Central memory CD8-positive, alpha-beta T cell (primary cell): Measurements from ENCODE around the gene METTL26.

Experiments used
- ATAC-seq: fragments of 150-1000 bp; cut with Tn5 transposase; replicated peaks from 2 replicates; pipeline ENCODE4 v1.10.0; 2022; ENCODE audit warnings: mild to moderate bottlenecking, moderate FRiP score, moderate number of reproducible peaks; ENCODE audit not compliant: poor library complexity, severe bottlenecking; ENCODE audit errors: extremely low read depth
- DNase-seq, 2 donors: peaks; one replicate each; pipeline ENCODE4 v3.0.0; 2021; ENCODE audit warnings: low spot score in 2 of 2
- H3K27ac Mint-ChIP-seq: one replicate; pipeline ENCODE4 v1.8.0; 2022; ENCODE audit warnings: low read depth, mild to moderate bottlenecking, moderate library complexity, mixed read lengths
- H3K27me3 Mint-ChIP-seq: one replicate; pipeline ENCODE4 v1.8.0; 2022; ENCODE audit warnings: mixed read lengths
- H3K36me3 Mint-ChIP-seq: one replicate; pipeline ENCODE4 v1.8.0; 2022; ENCODE audit warnings: mild to moderate bottlenecking, moderate library complexity, mixed read lengths; ENCODE audit not compliant: insufficient read depth
- H3K4me1 Mint-ChIP-seq: one replicate; pipeline ENCODE4 v1.8.0; 2022; ENCODE audit warnings: mixed read lengths
- H3K4me3 Mint-ChIP-seq: one replicate; pipeline ENCODE4 v1.8.0; 2022; ENCODE audit warnings: mild to moderate bottlenecking, moderate library complexity, mixed read lengths
- H3K9me3 Mint-ChIP-seq: one replicate; pipeline ENCODE4 v1.8.0; 2022; ENCODE audit warnings: mixed read lengths

Gene METTL26

DNA sequence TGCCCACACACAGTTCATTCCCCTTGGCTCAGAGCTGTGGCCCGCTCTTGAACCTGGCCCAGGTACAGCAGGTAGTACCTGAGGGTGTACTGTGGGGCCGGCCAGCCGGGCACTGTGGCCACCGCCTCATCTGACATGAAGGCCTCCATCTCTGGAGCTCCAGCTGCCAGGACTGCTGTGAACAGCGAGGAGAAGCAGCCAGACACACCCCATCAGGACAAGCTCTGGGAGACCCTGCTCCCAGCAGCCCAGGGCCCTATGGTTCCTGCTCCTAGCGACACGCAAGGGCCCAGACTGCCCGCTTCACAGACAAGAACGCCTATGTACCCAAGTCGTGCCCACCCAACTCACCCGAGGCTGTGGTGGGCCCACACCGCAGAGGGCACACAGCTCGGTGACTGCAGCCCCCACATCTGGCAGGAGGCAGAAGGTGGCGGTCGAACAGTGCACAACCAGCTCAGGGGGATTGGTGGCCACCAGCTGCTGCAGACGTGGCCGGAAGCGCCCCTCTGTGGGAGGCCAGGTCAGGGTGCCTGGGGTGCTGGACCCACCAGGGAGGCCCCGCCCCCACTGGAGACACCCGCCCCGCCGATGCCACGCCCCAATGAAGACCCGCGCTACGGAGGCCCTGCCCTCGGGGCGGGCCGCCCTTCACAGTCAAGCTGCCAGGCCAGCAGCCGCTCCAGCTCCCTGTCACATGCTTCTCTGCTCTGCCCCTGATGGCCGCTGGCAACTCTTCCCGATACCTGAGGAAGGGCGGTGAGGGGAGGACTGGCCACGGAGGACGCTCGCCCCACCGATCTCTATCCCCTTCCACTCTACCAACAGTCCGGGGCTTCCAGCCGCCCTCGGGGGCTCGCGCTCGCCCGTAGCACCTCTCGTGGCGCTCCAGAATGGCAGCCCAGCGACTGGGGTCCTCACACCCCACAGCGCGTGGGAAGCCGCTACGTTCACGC, 43.0 kb upstream of the METTL26 start:
- DNase-seq = no peak
- no peaks in the 10 kb centered on the region for H3K27me3 Mint-ChIP-seq
- ATAC-seq = peak; percentile 9

DNA sequence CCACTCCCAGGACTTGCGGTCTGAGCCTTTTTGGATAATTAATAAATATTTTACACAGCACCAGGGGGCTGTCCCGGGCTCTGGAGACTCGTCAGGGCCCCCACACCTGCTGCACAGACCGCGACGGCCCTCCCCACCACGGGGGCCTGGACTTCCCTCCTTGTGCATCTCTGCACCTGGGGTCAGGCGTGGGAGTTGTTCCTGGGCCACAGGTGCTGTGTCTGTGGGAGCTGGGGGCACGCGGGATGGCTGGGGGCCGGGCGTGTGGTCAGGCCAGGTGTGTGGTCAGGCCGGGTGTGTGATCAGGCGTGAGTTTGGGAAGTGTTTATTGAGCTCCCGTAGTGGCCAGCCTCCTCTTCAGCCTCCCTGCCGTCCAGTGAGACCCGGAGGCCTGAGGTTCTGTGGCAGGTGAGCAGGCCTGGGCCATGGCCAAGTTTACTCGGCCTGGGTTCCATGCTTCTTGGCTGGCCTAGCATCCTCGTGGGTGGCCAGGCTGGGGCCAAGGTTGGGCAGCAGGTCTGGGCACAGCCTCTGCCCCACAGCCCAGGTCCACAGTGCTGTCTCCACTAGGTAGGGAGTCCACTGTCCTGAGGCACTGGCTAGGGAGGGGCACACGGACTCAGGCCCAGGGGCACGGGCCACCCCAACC, 42.2 kb upstream of the METTL26 start:
- no peak overlapping the region for H3K4me3 Mint-ChIP-seq
- H3K27me3 Mint-ChIP-seq = no peaks in the 10 kb centered on the region
- ATAC-seq (no peak), DNase-seq (no peak)
- no peaks in the 10 kb centered on the region for H3K9me3 Mint-ChIP-seq
- H3K27ac Mint-ChIP-seq = no peak overlapping the region
- H3K36me3 Mint-ChIP-seq = peaks cover 24% of the 10 kb centered on the region
- peaks cover 26% of the 10 kb centered on the region for H3K4me1 Mint-ChIP-seq

More for the DNA sequence above, 43.0 kb upstream of the METTL26 start:
- Mint-ChIP-seq H3K4me1 (peaks cover 26% of the 10 kb centered on the region), H3K4me3 (peak overlapping the region; percentile 73), H3K27ac (no peak overlapping the region), H3K36me3 (peaks cover 25% of the 10 kb centered on the region), H3K9me3 (no peaks in the 10 kb centered on the region)

DNA sequence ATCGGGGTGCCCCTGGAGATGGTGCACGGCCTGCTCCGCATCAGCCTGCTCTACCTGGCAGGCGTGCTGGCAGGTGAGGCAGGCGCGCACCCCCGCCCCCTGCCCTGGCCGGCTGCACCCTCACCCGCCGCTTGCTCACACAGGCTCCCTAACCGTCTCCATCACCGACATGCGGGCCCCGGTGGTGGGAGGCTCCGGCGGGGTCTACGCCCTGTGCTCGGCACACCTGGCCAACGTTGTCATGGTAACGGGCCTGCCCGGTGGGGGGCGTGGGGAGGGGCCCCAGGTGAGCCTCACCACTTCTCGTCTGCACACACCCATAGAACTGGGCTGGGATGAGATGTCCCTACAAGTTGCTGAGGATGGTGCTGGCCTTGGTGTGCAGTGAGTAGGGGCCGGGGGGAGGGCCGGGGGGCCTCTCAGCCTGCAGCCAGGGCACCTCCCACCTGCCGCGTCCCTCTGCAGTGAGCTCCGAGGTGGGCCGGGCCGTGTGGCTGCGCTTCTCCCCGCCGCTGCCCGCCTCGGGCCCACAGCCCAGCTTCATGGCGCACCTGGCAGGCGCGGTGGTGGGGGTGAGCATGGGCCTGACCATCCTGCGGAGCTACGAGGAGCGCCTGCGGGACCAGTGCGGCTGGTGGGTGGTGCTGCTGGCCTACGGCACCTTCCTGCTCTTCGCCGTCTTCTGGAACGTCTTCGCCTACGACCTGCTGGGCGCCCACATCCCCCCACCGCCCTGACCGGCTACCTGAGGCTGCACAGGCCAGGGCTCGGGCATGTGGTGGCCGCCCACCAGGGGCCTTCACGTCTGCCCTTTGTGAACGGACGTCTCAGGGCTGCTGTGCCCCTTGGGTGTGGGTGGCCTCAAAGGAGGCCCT, 41.4 kb upstream of the METTL26 start:
- no peaks in the 10 kb centered on the region for H3K27me3 Mint-ChIP-seq
- no peak overlapping the region for H3K4me3 Mint-ChIP-seq
- peaks cover 23% of the 10 kb centered on the region for H3K36me3 Mint-ChIP-seq
- ATAC-seq (no peak), DNase-seq (no peak)
- no peaks in the 10 kb centered on the region for H3K9me3 Mint-ChIP-seq
- H3K27ac Mint-ChIP-seq = no peak overlapping the region
- H3K4me1 Mint-ChIP-seq = peaks cover 24% of the 10 kb centered on the region

DNA sequence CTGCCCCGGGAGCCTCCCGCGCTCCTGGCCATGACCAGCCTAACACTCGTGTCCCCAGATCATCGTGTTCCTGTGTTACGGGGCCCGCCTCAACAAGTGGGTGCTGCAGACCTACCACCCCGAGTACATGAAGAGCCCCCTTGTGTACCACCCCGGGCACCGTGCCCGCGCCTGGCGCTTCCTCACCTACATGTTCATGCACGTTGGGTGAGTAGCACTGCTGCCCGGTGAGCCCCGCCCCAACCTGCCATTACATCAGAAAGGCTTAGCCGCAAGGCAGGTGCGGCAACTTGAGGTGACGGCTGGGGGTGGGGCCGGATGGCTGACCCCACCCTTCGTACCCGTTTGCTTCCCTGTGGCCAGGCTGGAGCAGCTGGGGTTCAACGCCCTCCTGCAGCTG, 40.8 kb upstream of the METTL26 start:
- peaks cover 16% of the 10 kb centered on the region for H3K36me3 Mint-ChIP-seq
- H3K27me3 Mint-ChIP-seq = no peaks in the 10 kb centered on the region
- no peak overlapping the region for H3K27ac Mint-ChIP-seq
- DNase-seq (no peak), ATAC-seq (no peak)
- H3K4me1 Mint-ChIP-seq = peaks cover 19% of the 10 kb centered on the region
- H3K4me3 Mint-ChIP-seq = no peak overlapping the region
- no peaks in the 10 kb centered on the region for H3K9me3 Mint-ChIP-seq

DNA sequence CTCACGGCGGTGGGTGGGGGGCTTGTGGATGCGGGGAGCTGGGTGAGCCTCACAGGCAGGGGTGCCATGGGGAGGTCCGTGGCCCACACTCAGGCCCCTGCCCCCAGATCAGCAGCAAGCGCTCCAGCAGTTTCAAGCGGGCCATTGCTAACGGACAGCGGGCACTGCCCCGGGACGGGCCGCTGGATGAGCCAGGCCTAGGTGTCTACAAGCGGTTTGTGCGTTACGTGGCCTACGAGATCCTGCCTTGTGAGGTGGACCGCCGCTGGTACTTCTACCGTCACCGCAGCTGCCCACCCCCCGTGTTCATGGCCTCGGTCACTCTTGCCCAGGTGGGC, 40.4 kb upstream of the METTL26 start:
- Mint-ChIP-seq H3K36me3 (peaks cover 14% of the 10 kb centered on the region), H3K9me3 (no peaks in the 10 kb centered on the region), H3K4me1 (peaks cover 15% of the 10 kb centered on the region), H3K27ac (no peak overlapping the region), H3K27me3 (no peaks in the 10 kb centered on the region), H3K4me3 (no peak overlapping the region)
- DNase-seq (no peak), ATAC-seq (no peak)

DNA sequence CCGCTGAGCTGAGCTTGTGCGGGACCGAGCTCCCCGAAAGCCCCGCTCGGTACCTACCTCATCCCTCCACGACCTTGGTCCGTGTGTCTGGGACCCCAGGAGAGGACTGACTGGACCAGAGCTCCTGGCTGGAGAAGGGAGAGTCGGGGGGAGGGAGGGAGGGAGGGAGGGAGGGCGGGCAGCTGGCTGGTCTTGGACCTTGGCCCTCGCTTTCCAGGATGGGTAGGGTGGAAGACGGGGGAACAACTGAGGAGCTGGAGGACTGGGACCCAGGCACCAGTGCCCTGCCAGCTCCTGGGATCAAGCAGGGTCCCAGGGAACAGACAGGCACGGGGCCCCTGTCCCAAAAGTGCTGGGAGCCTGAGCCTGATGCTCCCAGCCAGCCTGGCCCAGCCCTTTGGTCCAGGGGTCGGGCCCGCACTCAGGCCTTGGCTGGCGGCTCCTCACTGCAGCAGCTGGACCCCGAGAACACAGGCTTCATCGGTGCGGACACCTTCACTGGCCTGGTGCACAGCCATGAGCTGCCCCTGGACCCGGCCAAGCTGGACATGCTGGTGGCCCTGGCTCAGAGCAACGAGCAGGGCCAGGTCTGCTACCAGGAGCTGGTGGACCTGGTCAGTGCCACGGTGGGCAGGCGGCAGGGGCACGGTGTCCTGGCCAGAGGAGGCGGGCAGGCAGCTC, 39.9 kb upstream of the METTL26 start:
- no peak overlapping the region for H3K4me3 Mint-ChIP-seq

DNA sequence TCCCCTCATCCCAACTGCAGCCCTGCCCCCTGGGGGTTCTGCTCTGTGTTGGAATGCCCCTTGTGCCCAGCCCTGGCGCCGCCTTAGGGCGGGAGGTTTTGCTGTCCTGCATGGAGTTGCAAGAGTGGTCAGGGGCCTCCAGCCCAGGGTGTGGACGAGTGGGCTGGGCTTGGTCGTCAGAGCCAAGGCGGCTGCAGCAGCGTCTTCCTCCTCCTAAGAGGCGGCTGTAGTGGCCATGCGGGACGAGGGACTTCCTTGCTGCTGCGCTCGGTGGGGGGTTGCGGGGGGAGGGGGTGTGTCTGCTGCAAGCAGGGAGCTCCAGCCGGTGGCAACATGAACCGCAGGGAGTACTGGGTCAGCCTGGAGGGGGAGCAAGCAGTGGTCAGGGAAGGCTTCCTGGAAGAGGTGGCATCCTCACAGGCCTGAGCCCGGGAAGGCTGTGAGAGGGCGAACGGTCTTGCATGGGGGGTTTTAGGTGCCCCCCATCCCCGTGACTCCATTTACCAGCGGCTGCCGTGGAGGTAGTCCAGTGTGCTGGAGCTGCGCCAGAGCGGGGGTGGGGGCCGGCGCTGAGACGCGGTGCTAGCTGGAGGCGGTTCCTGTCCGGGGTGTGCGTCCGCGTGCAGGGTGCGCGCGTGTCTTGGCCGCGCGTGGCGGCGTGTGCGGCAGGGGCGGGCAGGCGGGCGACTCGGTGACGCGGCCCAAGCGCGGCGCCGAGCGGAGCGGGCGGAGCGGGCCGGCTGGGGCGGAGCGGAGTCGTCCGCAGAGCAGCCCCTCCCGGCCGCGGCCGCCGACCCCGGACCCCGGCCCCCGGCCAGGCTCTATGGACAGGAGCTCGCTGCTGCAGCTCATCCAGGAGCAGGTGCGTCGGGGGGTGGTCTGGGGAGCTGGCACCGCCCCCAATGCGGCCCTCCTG, 39.1 kb upstream of the METTL26 start, which contains the start of gene RHBDL1:
Gene RHBDL1, plus strand, starts transcription at position 704 of the 916 bp plus-strand sequence. Its CDS starts 120 bp downstream, at position 824.
- no peak within 1 kb of the TSS for H3K27ac Mint-ChIP-seq
- H3K9me3 Mint-ChIP-seq = no peaks in the 10 kb centered on the region
- peaks cover 13% of the 10 kb centered on the region for H3K36me3 Mint-ChIP-seq
- ATAC-seq (no peak), DNase-seq (no peak)
- H3K4me1 Mint-ChIP-seq = peaks cover 9% of the 10 kb centered on the region
- H3K27me3 Mint-ChIP-seq = no peaks in the 10 kb centered on the region
- H3K4me3 Mint-ChIP-seq = peak within 1 kb of the TSS; percentile 50

More for the DNA sequence above, 39.9 kb upstream of the METTL26 start:
- peaks cover 15% of the 10 kb centered on the region for H3K36me3 Mint-ChIP-seq
- H3K27ac Mint-ChIP-seq = no peak overlapping the region
- no peaks in the 10 kb centered on the region for H3K9me3 Mint-ChIP-seq
- no peaks in the 10 kb centered on the region for H3K27me3 Mint-ChIP-seq
- DNase-seq (no peak), ATAC-seq (no peak)
- peaks cover 11% of the 10 kb centered on the region for H3K4me1 Mint-ChIP-seq

DNA sequence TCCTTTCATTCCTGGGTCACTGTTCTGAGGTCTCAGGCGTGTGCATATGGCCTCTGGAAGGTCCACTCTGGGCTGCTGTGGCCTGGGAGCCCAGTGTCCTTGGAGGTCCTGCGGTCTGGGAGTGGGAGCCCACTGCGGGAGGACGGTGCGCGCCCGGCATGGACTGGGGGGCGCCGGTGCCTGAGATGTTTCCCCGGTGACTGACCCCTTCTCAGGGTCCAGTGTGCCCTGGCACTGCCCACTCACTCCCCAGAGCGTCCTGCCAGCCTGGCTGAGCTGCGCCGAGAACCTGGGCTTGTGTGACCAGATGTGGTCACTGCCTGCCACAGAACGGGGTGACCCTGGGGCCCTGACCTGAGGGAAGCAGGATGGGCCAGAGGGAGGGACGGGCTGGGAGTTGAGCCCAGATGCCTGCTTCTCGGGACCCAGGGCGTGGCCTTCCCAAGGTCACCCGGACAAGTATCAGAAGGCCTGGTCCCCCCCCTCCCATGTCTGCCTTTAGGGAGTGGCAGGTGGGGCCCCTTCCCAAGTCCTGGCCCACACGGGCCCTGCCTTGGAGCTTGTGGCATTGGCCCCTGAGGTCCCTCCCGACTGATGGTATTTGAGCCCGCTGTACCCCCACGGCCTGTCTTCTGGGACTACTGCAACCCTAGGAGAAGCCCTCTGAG, 38.2 kb upstream of the METTL26 start:
- H3K27me3 Mint-ChIP-seq = no peaks in the 10 kb centered on the region
- H3K4me1 Mint-ChIP-seq = peaks cover 6% of the 10 kb centered on the region
- DNase-seq (no peak), ATAC-seq (no peak)
- H3K27ac Mint-ChIP-seq = no peak overlapping the region
- H3K4me3 Mint-ChIP-seq = peak overlapping the region; percentile 50
- H3K36me3 Mint-ChIP-seq = peaks cover 14% of the 10 kb centered on the region
- H3K9me3 Mint-ChIP-seq = no peaks in the 10 kb centered on the region

DNA sequence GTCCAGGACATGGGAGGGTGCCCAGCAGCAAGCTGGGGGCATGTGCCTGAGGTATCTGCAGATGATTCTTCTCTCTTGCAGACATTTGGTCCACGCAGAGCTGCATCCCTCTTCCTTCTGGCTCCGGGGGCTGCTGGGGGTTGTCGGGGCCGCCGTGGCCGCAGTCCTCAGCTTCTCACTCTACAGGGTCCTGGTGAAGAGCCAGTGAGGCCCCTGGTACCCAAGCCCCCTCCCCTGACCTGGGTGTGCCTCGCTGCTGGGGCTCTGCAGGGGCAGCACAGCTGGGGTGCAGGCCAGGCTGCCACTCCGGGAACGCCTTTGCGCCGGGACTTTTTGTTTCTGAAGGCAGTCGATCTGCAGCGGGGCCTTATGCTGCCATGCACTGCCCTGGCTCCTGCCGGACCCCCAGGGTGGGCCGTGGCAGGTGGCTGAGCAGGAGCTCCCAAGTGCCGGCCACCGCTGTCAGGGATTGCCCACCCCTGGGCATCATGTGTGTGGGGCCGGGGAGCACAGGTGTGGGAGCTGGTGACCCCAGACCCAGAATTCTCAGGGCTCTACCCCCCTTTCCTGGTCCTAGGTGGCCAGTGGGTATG, 37.4 kb upstream of the METTL26 start:
- H3K9me3 Mint-ChIP-seq = no peaks in the 10 kb centered on the region
- H3K4me3 Mint-ChIP-seq = no peak overlapping the region
- ATAC-seq (no peak), DNase-seq (no peak)
- H3K27ac Mint-ChIP-seq = no peak overlapping the region
- no peaks in the 10 kb centered on the region for H3K27me3 Mint-ChIP-seq
- H3K4me1 Mint-ChIP-seq = peaks cover 6% of the 10 kb centered on the region
- peaks cover 11% of the 10 kb centered on the region for H3K36me3 Mint-ChIP-seq

DNA sequence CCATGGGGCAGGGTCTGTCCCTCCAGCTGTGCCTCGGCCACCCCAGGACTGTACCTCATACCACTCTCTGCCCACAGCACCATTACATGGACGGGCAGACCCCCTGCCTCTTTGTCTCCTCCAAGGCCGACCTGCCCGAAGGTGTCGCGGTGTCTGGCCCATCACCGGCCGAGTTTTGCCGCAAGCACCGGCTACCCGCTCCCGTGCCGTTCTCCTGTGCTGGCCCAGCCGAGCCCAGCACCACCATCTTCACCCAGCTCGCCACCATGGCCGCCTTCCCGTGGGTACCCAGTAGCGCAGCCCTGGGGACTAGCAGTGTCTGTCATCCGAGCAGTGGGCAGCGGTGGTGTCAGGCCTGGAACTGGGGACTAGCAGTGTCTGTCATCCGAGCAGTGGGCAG, 36.7 kb upstream of the METTL26 start:
- Mint-ChIP-seq H3K4me1 (peaks cover 6% of the 10 kb centered on the region), H3K4me3 (no peak overlapping the region), H3K9me3 (no peaks in the 10 kb centered on the region), H3K36me3 (peaks cover 11% of the 10 kb centered on the region), H3K27me3 (no peaks in the 10 kb centered on the region), H3K27ac (no peak overlapping the region)
- DNase-seq (no peak), ATAC-seq (no peak)

DNA sequence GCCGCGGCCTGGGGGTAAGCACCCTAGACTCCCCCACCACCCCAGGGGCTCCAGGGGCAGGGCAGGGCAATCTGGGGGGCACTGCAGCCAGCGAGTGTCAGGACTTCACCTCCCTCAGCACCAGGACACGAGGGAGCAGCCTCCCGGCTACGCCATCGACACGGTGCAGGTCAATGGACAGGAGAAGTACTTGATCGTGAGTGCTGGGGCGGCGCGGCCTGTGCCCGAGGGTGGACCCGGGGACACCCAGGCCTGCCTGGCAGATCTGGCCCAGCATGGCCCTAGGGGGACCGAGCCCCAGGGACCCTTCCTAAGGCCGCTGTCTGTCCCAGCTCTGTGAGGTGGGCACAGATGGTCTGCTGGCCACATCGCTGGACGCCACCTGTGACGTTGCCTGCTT, 36.3 kb upstream of the METTL26 start:
- ATAC-seq = no peak
- Mint-ChIP-seq H3K36me3 (peaks cover 11% of the 10 kb centered on the region), H3K27me3 (no peaks in the 10 kb centered on the region), H3K4me1 (peaks cover 6% of the 10 kb centered on the region), H3K27ac (no peak overlapping the region), H3K4me3 (no peak overlapping the region), H3K9me3 (no peaks in the 10 kb centered on the region)
- no peak for DNase-seq
